Measurements from ENCODE around the gene NEMP2.

NEMP2 gene

GRCh38 chr2:190515687-190516086 is 18.8 kb downstream of the NEMP2 start:
- H3K9me2 ChIP-seq (replicated peaks; ENCODE audit: control insufficient read depth, low read length) = no peaks in the 10 kb centered on the region
- H4K20me1 ChIP-seq (ENCODE audit: control insufficient read depth, insufficient read depth, low read depth, low read length) = no peaks in the 10 kb centered on the region
- no peaks in the 10 kb centered on the region for H3K79me2 ChIP-seq (ENCODE audit: control insufficient read depth, low read length)
- no peaks in the 10 kb centered on the region for H3F3A ChIP-seq (ENCODE audit: control insufficient read depth, insufficient read depth)
- H3K4me2 ChIP-seq (ENCODE audit: low read length) = no peak overlapping the region
- TF ChIP-seq CTCF (IDR thresholded peaks at IDR 0.05; ENCODE audit: low read depth, low read length, poor library complexity, severe bottlenecking) (no peak), EZH2phosphoT487 (IDR thresholded peaks at IDR 0.05; ENCODE audit: borderline replicate concordance, low read length) (no peak)
- H3K4me1 ChIP-seq (ENCODE audit: control insufficient read depth, low read length) = peaks cover 9% of the 10 kb centered on the region
- no peaks in the 10 kb centered on the region for H3K27me3 ChIP-seq (ENCODE audit: control insufficient read depth, low read length)
- no peak overlapping the region for H3K4me3 ChIP-seq (ENCODE audit: low read length)
- H3K27ac ChIP-seq (ENCODE audit: low read depth, low read length) = no peak overlapping the region
- no peaks in the 10 kb centered on the region for H3K9me3 ChIP-seq (ENCODE audit: control insufficient read depth, insufficient read depth, low read length)
- peaks cover 44% of the 10 kb centered on the region for H3K36me3 ChIP-seq (ENCODE audit: control insufficient read depth, low read length)

- no peaks in the 10 kb centered on the region for H3K79me2 ChIP-seq (ENCODE audit: control insufficient read depth, low read length)
- H3K36me3 ChIP-seq (ENCODE audit: control insufficient read depth, low read length) = peaks cover 47% of the 10 kb centered on the region
- no peak overlapping the region for H3K4me3 ChIP-seq (ENCODE audit: low read length)
- H3K9me2 ChIP-seq (replicated peaks; ENCODE audit: control insufficient read depth, low read length) = no peaks in the 10 kb centered on the region
- TF ChIP-seq CTCF (IDR thresholded peaks at IDR 0.05; ENCODE audit: low read depth, low read length, poor library complexity, severe bottlenecking) = no peak
- no peak for TF ChIP-seq EZH2phosphoT487 (IDR thresholded peaks at IDR 0.05; ENCODE audit: borderline replicate concordance, low read length)
- H3K4me2 ChIP-seq (ENCODE audit: low read length) = no peak overlapping the region
- no peaks in the 10 kb centered on the region for H3F3A ChIP-seq (ENCODE audit: control insufficient read depth, insufficient read depth)
- no peaks in the 10 kb centered on the region for H3K27me3 ChIP-seq (ENCODE audit: control insufficient read depth, low read length)
- H4K20me1 ChIP-seq (ENCODE audit: control insufficient read depth, insufficient read depth, low read depth, low read length) = no peaks in the 10 kb centered on the region
- H3K9me3 ChIP-seq (ENCODE audit: control insufficient read depth, insufficient read depth, low read length) = no peaks in the 10 kb centered on the region
- peaks cover 9% of the 10 kb centered on the region for H3K4me1 ChIP-seq (ENCODE audit: control insufficient read depth, low read length)
- H3K27ac ChIP-seq (ENCODE audit: low read depth, low read length) = no peak overlapping the region
Observed at GRCh38 chr2:190514676-190515075, 19.8 kb downstream of the NEMP2 start.

GRCh38 chr2:190513877-190514276 is 20.6 kb downstream of the NEMP2 start:
- H3K27ac ChIP-seq (ENCODE audit: low read depth, low read length) = no peak overlapping the region
- peaks cover 51% of the 10 kb centered on the region for H3K36me3 ChIP-seq (ENCODE audit: control insufficient read depth, low read length)
- H3K27me3 ChIP-seq (ENCODE audit: control insufficient read depth, low read length) = no peaks in the 10 kb centered on the region
- H3K4me1 ChIP-seq (ENCODE audit: control insufficient read depth, low read length) = peaks cover 9% of the 10 kb centered on the region
- no peak overlapping the region for H3K4me3 ChIP-seq (ENCODE audit: low read length)
- no peaks in the 10 kb centered on the region for H3F3A ChIP-seq (ENCODE audit: control insufficient read depth, insufficient read depth)
- H3K9me3 ChIP-seq (ENCODE audit: control insufficient read depth, insufficient read depth, low read length) = no peaks in the 10 kb centered on the region
- TF ChIP-seq CTCF (IDR thresholded peaks at IDR 0.05; ENCODE audit: low read depth, low read length, poor library complexity, severe bottlenecking) = no peak
- no peak for TF ChIP-seq EZH2phosphoT487 (IDR thresholded peaks at IDR 0.05; ENCODE audit: borderline replicate concordance, low read length)
- H3K9me2 ChIP-seq (replicated peaks; ENCODE audit: control insufficient read depth, low read length) = no peaks in the 10 kb centered on the region
- H3K79me2 ChIP-seq (ENCODE audit: control insufficient read depth, low read length) = no peaks in the 10 kb centered on the region
- no peaks in the 10 kb centered on the region for H4K20me1 ChIP-seq (ENCODE audit: control insufficient read depth, insufficient read depth, low read depth, low read length)
- H3K4me2 ChIP-seq (ENCODE audit: low read length) = no peak overlapping the region

Measured in DOHH2 (cell line).